ENCODE results near the gene PHGDH.
"Not testable (repeated sequence)": the region's sequence is repeated elsewhere in the genome, so short reads cannot be mapped to it uniquely, and the experiment has no call there.

The PHGDH gene

DNA sequence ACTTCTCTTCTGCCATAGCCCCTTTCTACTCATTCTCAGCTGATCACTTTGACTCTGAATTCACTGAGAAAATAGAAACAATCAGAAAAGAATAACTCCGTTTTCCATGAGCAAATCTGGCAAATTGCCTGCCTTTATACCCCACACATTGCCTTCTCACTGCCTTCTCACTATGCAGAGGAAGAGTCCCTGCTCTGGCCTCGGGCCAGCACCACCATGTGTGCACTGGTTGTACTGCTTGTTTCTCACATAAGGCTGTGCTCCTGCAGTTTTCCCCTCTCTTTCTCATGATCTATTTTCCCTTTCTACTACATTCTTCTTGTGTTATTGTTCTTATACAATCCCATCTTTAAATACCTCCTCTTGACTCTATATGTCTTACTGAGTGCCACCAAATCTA, 59.3 kb downstream of the PHGDH start:
- no peak for DNase-seq

DNA sequence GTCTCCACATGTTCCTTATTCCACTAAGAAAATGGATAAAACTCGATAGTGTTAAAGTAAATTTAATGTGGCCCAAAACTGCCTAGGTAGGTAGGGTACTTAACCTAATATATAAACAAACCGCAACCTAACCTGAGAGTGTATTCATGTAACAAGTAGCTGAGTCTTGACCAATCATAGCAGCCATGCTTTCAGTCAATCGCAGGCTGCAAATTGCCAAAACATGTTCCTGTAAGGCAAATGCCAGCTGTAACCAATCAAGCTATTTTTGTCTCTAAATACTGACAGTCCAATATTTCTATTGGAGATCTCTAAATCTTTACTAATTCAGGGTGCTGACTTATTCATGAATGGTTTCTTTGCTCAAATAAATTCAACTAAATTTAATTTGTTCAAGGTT, 60.0 kb downstream of the PHGDH start:
- DNase-seq, result no peak

DNA sequence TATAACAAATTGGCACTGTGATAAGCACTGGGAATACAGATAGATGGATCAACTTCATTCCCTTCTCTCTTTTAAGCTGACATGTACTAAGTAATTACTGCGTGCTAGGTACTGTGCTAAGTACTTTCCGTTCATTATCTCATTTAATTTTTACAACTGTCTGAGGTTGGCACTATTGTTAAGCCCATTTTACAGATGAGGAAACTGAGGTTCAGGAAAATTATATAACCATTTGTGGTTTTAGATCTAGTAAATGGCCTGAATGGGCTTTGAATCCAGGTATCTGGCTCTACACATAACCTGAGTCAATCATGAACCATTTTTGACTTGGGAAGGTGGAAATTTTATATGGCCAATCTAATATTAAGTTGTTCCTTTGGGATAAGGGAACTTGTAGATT, 60.6 kb downstream of the PHGDH start:
- no peak for DNase-seq

DNA sequence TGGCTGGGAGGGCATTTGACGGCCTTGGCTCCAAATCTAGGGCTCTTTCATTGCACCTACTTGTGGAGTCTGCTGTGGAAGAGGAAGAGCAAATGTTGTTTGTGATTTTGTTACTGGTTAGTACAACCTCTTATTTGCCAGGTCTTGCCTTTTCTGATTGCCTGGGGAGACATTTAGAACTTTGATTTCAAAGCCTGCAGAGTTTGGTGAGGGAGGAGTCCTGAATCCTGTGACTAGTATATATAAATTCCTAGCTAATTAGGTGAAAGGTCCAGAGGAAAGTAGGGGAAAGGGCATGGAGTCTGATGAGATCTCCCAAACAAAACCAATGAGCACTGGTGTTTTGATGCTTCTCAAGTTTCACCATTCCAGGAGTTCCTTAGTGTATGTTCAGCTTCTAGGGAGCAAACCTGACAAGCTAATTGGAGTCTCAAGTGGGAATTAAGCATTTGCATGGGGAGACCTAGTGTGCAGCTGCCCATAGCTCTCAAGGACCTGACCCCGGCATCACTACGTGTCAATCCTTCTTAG, 62.0 kb downstream of the PHGDH start:
- DNase-seq, result no peak

DNA sequence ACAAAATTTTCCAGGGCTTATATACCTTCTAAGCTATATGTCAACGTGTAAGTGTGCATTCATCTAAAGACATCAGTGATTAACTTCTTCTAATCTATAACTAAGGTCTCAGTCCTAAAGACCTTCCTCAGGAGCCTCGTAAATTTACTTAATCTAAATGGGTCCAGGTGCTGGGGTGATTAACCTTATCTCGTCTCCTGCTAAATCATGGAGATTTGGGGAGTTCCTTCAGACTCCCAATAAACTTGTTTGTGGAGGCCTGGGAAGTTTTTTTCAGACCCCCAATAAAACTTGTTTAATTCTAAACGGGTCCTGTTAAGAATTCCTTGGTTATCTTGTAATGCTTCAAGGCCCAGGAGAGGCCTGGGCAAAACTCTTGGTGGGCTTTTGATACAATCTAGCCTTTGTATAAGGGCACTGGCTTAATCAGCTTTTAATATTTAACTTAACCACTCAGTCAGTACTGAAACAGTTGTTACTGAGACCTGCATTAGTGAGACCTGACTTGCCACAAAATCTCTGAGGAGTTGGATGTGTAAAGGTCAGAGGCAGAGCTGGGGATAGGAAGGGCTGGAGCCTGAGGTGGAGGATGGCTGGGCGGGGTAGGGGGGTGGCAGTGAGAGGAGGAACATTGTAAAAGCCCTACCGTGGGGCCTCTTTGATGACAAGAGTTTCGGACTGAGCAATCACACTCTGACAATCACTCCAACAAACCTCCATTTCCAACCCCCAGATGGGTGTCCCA, 63.2 kb downstream of the PHGDH start:
- no peak for DNase-seq

DNA sequence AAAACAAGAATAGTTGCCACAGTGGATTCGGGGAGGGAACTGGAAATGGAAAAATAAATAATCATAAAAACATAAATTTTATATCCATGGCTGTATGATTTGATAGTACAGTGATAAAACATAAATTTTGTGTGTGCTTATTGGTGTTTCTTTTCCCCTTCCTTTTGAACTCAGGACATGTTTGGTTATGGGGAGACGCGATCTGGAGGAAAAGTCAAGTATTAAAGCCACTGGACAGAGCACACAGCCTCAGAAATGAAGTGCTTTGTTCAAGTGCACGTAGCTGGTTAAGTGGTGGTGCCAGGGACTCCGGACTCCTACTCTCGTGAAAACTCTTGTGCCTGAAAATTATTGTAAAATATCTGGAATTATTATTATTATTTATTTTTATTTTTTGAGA, 66.6 kb downstream of the PHGDH start:
- DNase-seq, result no peak

DNA sequence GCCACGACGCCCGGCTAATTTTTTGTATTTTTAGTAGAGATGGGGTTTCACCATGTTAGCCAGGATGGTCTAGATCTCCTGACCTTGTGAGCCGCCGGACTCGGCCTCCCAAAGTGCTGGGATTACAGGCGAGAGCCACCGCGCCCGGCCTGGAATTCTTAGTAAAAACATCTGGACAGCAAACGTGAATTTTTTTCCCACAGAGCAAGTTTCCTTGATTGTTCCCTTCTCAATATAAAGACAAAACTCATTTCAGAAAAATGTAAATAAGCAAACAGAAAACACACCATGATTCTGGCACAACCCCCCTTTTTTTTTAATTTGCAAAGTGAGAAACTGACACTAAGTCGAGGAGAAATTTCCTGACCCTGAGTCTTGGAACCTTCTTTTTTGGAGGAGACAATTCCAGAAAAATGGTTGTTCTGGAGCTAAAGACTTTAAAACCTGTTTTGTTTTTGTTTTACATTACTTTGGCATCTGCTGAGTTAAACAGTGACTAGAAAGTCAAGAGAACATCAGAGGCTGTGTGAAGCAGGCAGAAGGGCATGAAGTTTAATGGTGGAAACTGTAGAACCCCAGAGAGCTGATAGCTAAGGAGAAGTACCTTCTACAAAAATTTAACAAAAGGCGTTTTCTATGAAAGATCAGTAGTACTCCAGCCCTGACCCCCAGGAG, 67.3 kb downstream of the PHGDH start:
- no peak for DNase-seq

DNA sequence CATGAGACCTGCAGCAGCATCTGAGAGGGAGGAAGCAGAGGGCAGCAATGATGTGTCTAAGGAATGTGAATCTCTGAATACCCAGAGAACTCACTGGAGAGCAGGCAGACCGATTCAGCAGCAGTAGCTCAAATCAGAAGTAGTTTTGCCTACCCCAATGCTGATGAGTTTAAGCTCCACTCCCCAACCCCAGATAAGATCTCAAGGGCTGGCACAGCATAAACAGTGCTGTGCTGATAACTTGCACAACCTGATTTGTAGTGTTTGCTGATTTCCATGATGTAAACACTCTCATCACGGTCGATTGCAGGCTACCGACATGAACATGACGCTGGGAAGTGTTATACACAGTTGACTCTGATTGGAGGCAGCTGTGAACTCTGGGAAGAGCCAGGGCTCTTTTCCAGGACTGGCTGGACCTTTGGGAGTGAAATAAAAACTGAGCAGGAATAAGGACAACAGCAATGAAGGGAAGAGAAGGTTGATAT, 68.2 kb downstream of the PHGDH start:
- DNase-seq, result no peak

DNA sequence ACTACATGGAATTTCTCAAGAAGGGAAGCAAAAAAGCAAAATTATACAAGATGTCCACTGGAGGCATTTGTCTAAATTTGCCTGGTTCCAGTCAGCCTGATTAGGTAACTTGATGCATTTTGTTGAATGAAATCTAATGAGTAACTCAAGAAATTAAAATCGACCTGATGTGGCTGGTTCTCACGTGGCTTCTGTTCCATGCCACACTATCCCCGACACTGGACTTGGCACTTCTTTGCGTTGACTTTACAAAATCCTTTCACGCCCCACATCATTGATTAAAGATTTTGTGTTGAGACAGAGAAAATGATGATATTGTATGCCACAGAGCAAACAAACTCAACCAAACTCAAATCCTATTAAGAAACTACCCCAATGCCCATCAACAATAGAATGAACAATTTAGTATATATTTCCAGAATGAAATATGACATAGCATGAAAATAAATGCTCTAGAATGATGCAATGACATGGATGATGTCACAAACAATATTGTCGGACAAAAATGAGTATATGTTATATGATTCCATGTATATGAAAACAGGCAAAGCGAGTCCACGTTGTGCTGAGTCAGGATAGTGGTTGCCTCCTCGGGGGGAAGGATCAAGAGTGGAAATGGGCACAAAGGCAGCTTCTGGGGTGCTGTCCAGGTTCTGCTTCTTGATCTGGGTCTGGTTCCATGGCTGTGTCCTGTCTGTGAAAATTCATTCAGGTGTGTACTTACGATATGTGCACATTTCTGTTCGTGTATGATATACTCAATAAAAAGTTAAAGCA, 69.9 kb downstream of the PHGDH start:
- DNase-seq, result no peak

DNA sequence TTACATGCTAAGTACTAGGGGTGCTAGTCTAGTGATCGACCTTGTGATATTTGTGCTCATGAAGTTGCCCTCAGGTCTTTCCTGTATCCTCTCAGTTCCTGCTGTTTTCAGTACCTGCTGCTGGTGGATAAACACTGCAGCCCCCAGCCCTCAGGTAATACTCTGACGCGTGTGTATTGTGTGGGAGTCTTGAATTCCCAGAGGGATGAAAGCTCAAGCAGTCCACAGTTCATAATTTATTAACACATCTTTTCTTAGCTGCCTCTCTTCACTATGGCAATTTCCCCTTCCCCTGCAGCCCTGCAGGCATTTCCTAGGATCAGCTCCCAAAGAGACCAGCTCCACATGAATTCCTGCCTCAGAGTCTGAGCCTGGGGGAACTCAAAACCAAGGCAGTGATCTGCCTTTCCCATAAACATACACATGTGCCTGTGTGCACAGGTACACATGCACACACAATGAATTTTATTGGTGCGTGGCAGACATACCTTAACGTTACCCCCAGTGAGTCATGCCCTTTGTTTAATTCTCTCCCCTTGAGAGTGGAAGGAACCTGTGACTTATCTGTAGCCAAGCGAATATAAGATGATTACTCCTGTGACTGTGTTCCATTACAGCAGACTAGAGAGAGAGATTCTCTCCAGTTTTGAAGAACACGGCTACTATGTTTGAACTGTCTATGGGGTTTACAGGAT, 71.0 kb downstream of the PHGDH start:
- DNase-seq, result no peak

DNA sequence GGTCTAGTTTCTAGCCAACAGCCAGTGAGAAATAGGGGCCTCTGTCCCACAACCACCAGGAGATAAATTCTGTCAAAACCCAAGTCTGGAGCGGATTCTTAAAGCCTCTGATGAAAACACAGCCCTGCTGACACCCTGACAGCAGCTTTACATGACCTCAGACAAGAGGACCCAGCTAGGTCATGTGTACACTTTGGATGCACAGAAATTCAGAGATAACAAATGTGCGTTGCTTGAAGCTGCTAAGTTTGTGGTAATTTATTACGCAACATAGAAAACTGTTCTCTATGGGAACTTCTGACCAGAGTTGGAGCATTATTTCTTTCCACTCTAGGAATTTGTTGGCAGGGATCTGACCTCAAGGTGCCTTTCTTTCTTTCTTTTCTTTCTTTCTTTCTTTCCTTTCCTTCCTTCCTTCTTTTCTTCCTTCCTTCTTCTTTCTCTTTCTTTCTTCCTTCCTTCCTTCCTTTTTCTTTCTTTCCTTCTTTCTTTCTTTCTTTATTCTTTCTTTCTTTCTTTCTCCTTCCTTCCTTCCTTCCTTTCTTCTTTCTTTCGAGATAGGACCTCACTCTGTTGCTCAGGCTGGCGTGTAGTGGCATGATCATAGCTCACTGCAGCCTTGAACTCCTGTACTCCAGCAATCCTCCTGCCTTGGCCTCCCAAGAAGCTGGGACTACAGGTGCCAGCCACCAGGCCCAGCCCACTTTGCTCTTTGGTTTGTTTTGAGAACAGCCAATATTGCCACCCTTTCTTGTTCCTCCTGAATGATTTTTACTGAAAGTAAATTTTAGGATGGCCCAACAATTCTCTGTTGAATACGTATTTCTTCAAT, 71.8 kb downstream of the PHGDH start:
- DNase-seq, result no peak

DNA sequence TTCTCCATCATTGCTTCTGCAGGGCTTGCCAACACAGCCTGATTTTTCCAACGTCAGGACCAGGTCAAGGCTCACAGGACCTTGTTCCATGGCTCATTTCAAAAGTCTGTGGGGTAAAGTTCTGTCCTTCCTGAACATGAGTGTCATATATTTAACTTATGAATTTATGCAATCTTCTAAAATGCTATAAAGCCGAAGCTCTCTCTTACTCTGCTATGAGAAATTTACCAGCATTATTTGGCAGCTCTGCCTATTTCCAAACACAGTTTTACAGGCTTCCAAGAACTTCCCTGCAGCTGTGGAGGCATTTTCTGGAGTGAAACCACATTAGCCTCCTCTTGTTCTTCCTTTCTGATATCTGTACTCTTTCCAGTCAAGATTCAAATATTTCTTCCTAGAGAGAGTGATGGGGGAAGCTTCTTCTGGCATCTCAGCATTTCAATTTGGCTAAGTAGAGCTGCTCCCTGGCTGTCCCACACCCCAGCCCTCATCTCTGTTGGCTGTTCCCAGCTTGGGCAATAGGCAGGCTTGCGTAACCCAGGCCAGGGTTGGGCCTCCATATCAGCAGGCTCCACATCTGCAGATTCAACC, 72.6 kb downstream of the PHGDH start:
- no peak for DNase-seq

DNA sequence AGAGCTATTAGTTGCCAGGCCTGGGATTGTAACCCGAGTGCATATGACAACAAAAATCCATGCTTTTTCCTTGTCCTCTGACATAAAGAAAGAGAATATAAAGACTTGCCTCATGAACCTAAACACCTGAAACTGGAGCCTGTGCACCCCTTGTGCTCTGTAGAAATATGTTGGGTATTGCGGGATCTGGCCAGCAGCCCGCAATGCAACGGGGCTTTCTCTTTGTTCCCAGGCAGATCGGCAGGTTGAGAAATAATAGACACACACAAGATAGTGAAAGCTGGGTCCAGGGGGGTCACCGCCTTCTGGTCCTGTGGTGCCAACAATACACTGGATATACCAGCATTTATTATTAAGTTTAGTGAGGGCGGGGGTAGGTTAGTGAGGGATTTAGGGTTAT, 74.3 kb downstream of the PHGDH start:
- DNase-seq, result not testable (repeated sequence)

DNA sequence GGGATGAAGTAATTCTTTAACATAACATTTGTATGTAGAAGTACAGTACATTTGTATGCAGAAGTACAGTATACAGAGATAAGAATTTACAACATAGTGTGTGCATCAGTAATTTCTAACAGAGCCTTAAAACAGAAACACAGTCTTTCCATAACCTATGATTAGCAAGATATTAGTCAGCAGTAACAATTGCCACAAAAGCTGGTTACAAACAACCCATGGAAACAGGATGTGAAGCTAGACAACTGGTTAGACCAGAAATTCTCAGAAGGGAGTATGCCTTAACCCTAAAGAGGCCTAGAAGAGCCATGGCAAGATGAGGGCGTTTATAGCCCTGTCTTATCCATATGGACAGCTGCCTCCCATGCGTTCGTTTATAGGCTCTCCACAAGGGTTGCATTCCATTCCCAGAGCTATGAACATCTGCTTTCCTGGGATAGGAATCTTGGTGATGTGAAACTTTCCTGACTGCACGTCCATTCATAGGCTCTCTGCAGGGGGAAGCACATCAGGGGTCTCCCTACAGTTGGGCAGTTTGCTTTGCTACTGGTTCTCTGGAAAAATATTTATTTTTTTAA, 74.8 kb downstream of the PHGDH start:
- DNase-seq, result not testable (repeated sequence)

DNA sequence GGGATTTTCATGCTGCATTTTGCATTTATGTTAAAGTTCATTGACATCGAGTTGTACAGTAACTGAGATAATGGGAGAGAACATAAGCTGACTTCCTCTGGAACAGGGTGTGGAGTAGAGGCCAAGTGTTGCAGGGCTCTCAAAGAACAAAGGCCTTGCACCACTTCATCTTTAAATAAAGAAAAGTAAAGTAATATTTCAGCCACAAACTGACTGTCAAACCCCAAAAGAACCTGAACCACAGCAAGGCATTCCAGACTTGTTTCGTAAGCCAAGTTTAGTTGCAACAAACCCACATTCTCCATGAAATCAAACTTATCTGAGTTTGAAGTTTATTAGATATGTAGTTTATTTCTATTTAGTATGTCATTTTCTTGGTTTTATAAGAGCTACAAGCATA, 76.0 kb downstream of the PHGDH start:
- no peak for DNase-seq

DNA sequence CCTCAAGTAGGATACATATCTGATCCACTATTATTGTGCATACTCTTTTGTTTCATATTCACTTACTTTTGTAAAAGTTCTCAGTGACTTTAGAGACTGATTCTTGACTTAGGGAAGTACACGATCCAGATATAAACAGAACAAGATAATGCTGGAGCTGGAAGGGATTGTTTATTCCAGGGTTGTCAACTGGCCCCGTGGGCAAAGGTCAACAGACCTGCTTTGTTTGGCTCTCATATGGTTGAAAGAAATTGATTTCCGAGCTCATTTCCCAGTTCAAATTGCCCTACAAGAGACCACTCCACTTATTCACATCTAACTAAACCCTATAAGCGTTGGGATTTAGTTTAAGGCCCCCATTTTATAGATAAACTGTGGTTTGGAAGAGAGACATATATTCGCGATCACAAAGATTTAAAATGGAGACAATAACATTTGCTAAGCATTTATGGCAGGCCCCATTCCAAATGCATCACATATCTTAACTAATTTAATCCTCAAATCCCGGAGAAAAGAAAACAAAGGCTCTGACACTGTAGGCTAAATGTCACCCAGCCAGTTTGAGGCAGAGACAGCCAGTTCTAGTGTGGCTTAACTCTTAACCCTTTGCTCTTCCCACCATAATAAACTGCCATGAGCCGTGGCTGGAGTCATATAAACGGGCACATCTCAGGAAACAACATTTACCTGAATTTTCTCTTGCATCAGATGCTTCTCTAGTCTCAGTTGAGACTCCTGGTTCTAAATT, 78.9 kb downstream of the PHGDH start:
- DNase-seq, result no peak

DNA sequence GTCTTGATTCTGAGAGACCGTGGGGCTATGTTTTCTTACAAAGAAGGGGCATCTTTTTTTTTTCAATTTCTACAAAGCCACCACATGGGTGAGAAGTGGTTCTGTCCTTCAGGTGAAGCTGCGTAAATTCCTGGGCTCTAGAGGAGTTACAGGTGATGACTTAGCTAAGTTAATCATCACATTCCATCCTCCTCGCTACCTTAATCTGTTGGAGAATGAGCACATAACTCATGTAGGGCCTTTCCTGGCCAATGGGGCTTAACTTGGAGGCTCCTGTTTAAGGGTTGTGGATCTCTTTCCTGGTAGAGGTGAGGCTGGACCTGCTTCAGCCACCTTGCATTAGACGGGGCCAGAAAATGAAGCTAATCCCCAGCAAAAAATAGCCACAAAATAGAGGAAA, 79.6 kb downstream of the PHGDH start:
- no peak for DNase-seq
